SK-N-SH (cell line): ENCODE data around the gene EXOC4. TPM values are rescaled to one million over a fixed set of nuclear protein-coding genes. Genes with fewer than 3 reads are reported as not detected.

Experiments
- CTCF ChIA-PET: fragments of 300-600, 350-600 bp; formaldehyde crosslinking; extraction: SDS; loops from one replicate; lab custom pipeline; 2021; lab: Yijun Ruan, JAX
- POLR2A ChIA-PET: fragments of 350-600 bp; sonication (Branson Sonifier 250); formaldehyde crosslinking; extraction: SDS; loops from one replicate; lab custom pipeline; 2020; ENCODE audit warnings: antibody characterized with exemption, inconsistent platforms; lab: Yijun Ruan, JAX
- DNase-seq: peaks from one replicate; pipeline ENCODE4 v3.0.0; 2012
- H2AFZ ChIP-seq: fragments of 200-600 bp; sonication (generic); 2 replicates; pipeline ENCODE4 v1.8.1; 2016; ENCODE audit warnings: antibody characterized with exemption, mild to moderate bottlenecking, low read depth
- H3F3A ChIP-seq: fragments of 200-600 bp; sonication (generic); replicated peaks from 2 replicates; pipeline ENCODE3; 2016; ENCODE audit warnings: antibody characterized with exemption, mild to moderate bottlenecking; ENCODE audit not compliant: insufficient read depth
- H3K27ac ChIP-seq, 2 experiments: fragments of 200-500 bp in 1 of 2; fragments of 200-600 bp in 1 of 2; sonication (Bioruptor generic) in 1 of 2; sonication (generic), shearing (Covaris generic) in 1 of 2; 2 replicates each; pipeline versions ENCODE4 v1.5.1 to v1.6.1; 2014 to 2016; ENCODE audit warnings: low read depth in 2 of 2, inconsistent platforms in 1 of 2, low read length in 1 of 2, mild to moderate bottlenecking in 1 of 2, mixed read lengths in 1 of 2
- H3K27me3 ChIP-seq: fragments of 200-600 bp; sonication (generic), shearing (Covaris generic); 2 replicates; pipeline ENCODE4 v1.6.1; 2016; ENCODE audit warnings: mixed run types; ENCODE audit not compliant: insufficient read depth
- H3K36me3 ChIP-seq, 2 experiments: fragments of 200-500 bp in 1 of 2; fragments of 200-600 bp in 1 of 2; sonication (Bioruptor generic) in 1 of 2; sonication (generic) in 1 of 2; replicated peaks in 1 of 2; 2 replicates each; pipeline versions ENCODE3 to v1.5.1; 2014 to 2016; ENCODE audit warnings: low read length in 1 of 2, mild to moderate bottlenecking in 1 of 2; ENCODE audit not compliant: insufficient read depth in 2 of 2, control insufficient read depth in 1 of 2
- H3K4me1 ChIP-seq, 2 experiments: fragments of 200-500 bp in 1 of 2; fragments of 200-600 bp in 1 of 2; sonication (Bioruptor generic) in 1 of 2; sonication (generic), shearing (Covaris generic) in 1 of 2; 2 replicates each; pipeline versions ENCODE4 v1.5.1 to v1.6.1; 2014 to 2016; ENCODE audit warnings: low read depth in 1 of 2, low read length in 1 of 2, mixed run types in 1 of 2; ENCODE audit not compliant: insufficient read depth in 2 of 2, control insufficient read depth in 1 of 2
- H3K4me2 ChIP-seq: fragments of 200-600 bp; sonication (generic), shearing (Covaris generic); 2 replicates; pipeline ENCODE4 v1.6.1; 2017; ENCODE audit warnings: mixed run types
- H3K4me3 ChIP-seq, 2 experiments: fragments of 200-500 bp in 1 of 2; fragments of 200-600 bp in 1 of 2; sonication (Bioruptor generic) in 1 of 2; sonication (generic), shearing (Covaris generic) in 1 of 2; 2 replicates each; pipeline versions ENCODE4 v1.5.1 to v1.8.1; 2014 to 2016; ENCODE audit warnings: low read depth in 2 of 2, inconsistent platforms in 1 of 2, low read length in 1 of 2, mild to moderate bottlenecking in 1 of 2, mixed read lengths in 1 of 2, moderate library complexity in 1 of 2
- H3K79me2 ChIP-seq: fragments of 200-600 bp; sonication (generic); 2 replicates; pipeline ENCODE4 v1.8.1; 2017; ENCODE audit warnings: mild to moderate bottlenecking; ENCODE audit not compliant: insufficient read depth
- H3K9ac ChIP-seq: fragments of 200-600 bp; sonication (generic); 2 replicates; pipeline ENCODE4 v1.6.1; 2017; ENCODE audit warnings: mixed run types
- H3K9me2 ChIP-seq: fragments of 200-600 bp; sonication (generic); 2 replicates; pipeline ENCODE4 v1.6.1; 2017; ENCODE audit warnings: mixed run types
- H3K9me3 ChIP-seq: fragments of 200-600 bp; sonication (generic); 2 replicates; pipeline ENCODE4 v1.6.1; 2017; ENCODE audit warnings: mixed run types, mild to moderate bottlenecking, moderate library complexity
- H4K20me1 ChIP-seq: fragments of 200-600 bp; sonication (generic); 2 replicates; pipeline ENCODE4 v1.6.1; 2017; ENCODE audit warnings: mild to moderate bottlenecking, mixed run types; ENCODE audit not compliant: insufficient read depth
- CHD2 ChIP-seq: fragments of 150-350 bp; IDR thresholded peaks from 2 replicates; pipeline ENCODE4 v1.6.1; 2018; ENCODE audit warnings: low read length; ENCODE audit not compliant: partially characterized antibody
- CTCF ChIP-seq: fragments of 200-600 bp; sonication (generic); IDR thresholded peaks from 2 replicates; pipeline ENCODE4 v1.6.1; 2017; ENCODE audit warnings: antibody characterized with exemption, mild to moderate bottlenecking, moderate library complexity
- GABPA ChIP-seq: IDR thresholded peaks from 2 replicates; pipeline ENCODE4 v1.4.0; 2012; ENCODE audit warnings: low read depth, mild to moderate bottlenecking
- GATA2 ChIP-seq: sonication (generic); formaldehyde crosslinking; IDR thresholded peaks from 2 replicates; pipeline ENCODE4 v1.5.0; 2020; ENCODE audit warnings: mild to moderate bottlenecking, missing genetic modification reagents
- IRF3 ChIP-seq: fragments of 150-350 bp; IDR thresholded peaks from 2 replicates; pipeline ENCODE4 v1.6.1; 2016; ENCODE audit warnings: mild to moderate bottlenecking, low read depth, low read length
- MEF2A ChIP-seq: IDR thresholded peaks from 2 replicates; pipeline ENCODE4 v1.4.0; 2012; ENCODE audit warnings: low read depth, borderline replicate concordance
- PBX3 ChIP-seq: IDR thresholded peaks from 2 replicates; pipeline ENCODE4; 2012
- REST ChIP-seq: IDR thresholded peaks from 2 replicates; pipeline ENCODE4 v1.6.1; 2012; ENCODE audit warnings: mild to moderate bottlenecking, low read depth, low read length, moderate library complexity
- RXRA ChIP-seq: IDR thresholded peaks from 2 replicates; pipeline ENCODE4 v1.4.0; 2012; ENCODE audit warnings: low read depth, mild to moderate bottlenecking, borderline replicate concordance
- SIN3A ChIP-seq: IDR thresholded peaks from 2 replicates; pipeline ENCODE4 v1.6.1; 2012; ENCODE audit warnings: low read depth, mild to moderate bottlenecking, low read length, moderate library complexity, borderline replicate concordance
- SMC3 ChIP-seq: IDR thresholded peaks from 2 replicates; pipeline ENCODE4 v1.6.1; 2012; ENCODE audit warnings: low read depth, low read length, improper control_type of control experiment
- TAF1 ChIP-seq: IDR thresholded peaks from 2 replicates; pipeline ENCODE4 v1.6.1; 2012; ENCODE audit warnings: low read depth, mild to moderate bottlenecking, low read length, moderate library complexity, borderline replicate concordance
- TCF12 ChIP-seq: IDR thresholded peaks from 2 replicates; pipeline ENCODE4 v1.4.0; 2012
- TEAD4 ChIP-seq: IDR thresholded peaks from 2 replicates; pipeline ENCODE4 v1.4.0; 2012; ENCODE audit warnings: mild to moderate bottlenecking, borderline replicate concordance; ENCODE audit not compliant: insufficient read depth
- YY1 ChIP-seq: IDR thresholded peaks from 2 replicates; pipeline ENCODE4 v1.4.0; 2012; ENCODE audit warnings: low read depth, mild to moderate bottlenecking
- ZBTB33 ChIP-seq: IDR thresholded peaks from 2 replicates; pipeline ENCODE4 v1.4.0; 2012; ENCODE audit warnings: low read depth, borderline replicate concordance
- WGBS: methylation state at CpG from one replicate; pipeline ENCODE4 v1.1.6; 2017; ENCODE audit warnings: low lambda C conversion rate; 5-methylcytosine and 5-hydroxymethylcytosine counted together
- polyA plus RNA-seq, 3 experiments: library from polyadenylated mRNA; depleted of rRNA; stranded (reverse); fragments of >200 nt; gene quantifications; 2 replicates each; pipeline ENCODE4 v1.2.3, GENCODE V29; 2012

Gene EXOC4
- polyA plus RNA-seq, 1 of the 3 experiments (the other 2 are of a cell fraction), result 37.3 TPM

- no peak for TF ChIP-seq GABPA
- no peak for TF ChIP-seq YY1
- no peak for TF ChIP-seq TCF12
- TF ChIP-seq CTCF, result no peak
- TF ChIP-seq REST, result no peak
- TF ChIP-seq RXRA, result no peak
- no peak for TF ChIP-seq MEF2A
These were observed 96.2 kb downstream of the EXOC4 start (continued) for GRCh38 chr7:133349101-133349500.

- H3K4me1 ChIP-seq, result peaks cover 0 to 12% of the 10 kb centered on the region in 2 experiments; a peak in 2 of 4 replicates
- no peak overlapping the region for H3K27ac ChIP-seq
- CTCF ChIA-PET, result interaction anchor here (1.5 kb wide), 1 partner anchor 8 kb away, joined by 10 read pairs; no protein-coding TSS in a partner anchor
- peaks cover 34% of the 10 kb centered on the region for H3K79me2 ChIP-seq
- DNase-seq, result no peak
- H3K36me3 ChIP-seq, result peaks cover 10 to 20% of the 10 kb centered on the region in 2 experiments
- H3K9ac ChIP-seq, result no peak overlapping the region
- H3K27me3 ChIP-seq, result no peaks in the 10 kb centered on the region
- no peak overlapping the region for H2AFZ ChIP-seq
- peaks cover 27% of the 10 kb centered on the region for H3K9me3 ChIP-seq
- no peak overlapping the region for H3K4me2 ChIP-seq
- H4K20me1 ChIP-seq, result no peaks in the 10 kb centered on the region
- no peak overlapping the region for H3K4me3 ChIP-seq
- POLR2A ChIA-PET, result no interaction called here
- 87% methylated on average over 2 of the region's 2 CpGs for WGBS
- no peak for TF ChIP-seq GATA2 (CRISPR knock-in tag)
- no peak for TF ChIP-seq SIN3A
- no peak for TF ChIP-seq YY1
- no peak for TF ChIP-seq IRF3
- TF ChIP-seq RXRA, result no peak
- no peak for TF ChIP-seq ZBTB33
- TF ChIP-seq CHD2, result no peak
- TF ChIP-seq TCF12, result no peak
- TF ChIP-seq PBX3, result no peak
- TF ChIP-seq TAF1, result no peak
- no peak for TF ChIP-seq SMC3
- no peak for TF ChIP-seq TEAD4
- TF ChIP-seq, all 33 proteins: peak for 0
- 0 out of 2 replicates have a peak, but pooled peaks cover 3% of the 10 kb centered on the region for H3K9me2 ChIP-seq
- H3F3A ChIP-seq, result peaks cover 5% of the 10 kb centered on the region
These were observed 99.6 kb downstream of the EXOC4 start for GRCh38 chr7:133352430-133352829.
